Mononuclear cell (primary cell): Measurements from ENCODE around the gene VEGFC. TPM values are rescaled to one million over a fixed set of nuclear protein-coding genes. Genes with fewer than 3 reads are reported as not detected.

Experiments used
- H3K27me3 ChIP-seq: 2 replicates; pipeline ENCODE4 v1.6.0; 2011; ENCODE audit warnings: low read length, control low read depth; ENCODE audit not compliant: insufficient read depth
- H3K4me1 ChIP-seq: 2 replicates; pipeline ENCODE4 v1.5.1; 2011; ENCODE audit warnings: mild to moderate bottlenecking, low read length, control low read depth; ENCODE audit not compliant: insufficient read depth
- H3K4me3 ChIP-seq: 2 replicates; pipeline ENCODE4 v1.5.1; 2011; ENCODE audit warnings: mild to moderate bottlenecking, low read length, moderate library complexity
- H3K9me3 ChIP-seq: 2 replicates; pipeline ENCODE4 v1.5.1; 2011; ENCODE audit warnings: low read depth, mild to moderate bottlenecking, control low read depth, low read length
- total RNA-seq: library from RNA; depleted of rRNA; stranded (reverse); fragments of >200 nt; gene quantifications from one replicate; pipeline ENCODE4 v1.2.3, GENCODE V29; 2012

The VEGFC gene
- total RNA-seq, 1 donor, result 0.42 TPM

DNA sequence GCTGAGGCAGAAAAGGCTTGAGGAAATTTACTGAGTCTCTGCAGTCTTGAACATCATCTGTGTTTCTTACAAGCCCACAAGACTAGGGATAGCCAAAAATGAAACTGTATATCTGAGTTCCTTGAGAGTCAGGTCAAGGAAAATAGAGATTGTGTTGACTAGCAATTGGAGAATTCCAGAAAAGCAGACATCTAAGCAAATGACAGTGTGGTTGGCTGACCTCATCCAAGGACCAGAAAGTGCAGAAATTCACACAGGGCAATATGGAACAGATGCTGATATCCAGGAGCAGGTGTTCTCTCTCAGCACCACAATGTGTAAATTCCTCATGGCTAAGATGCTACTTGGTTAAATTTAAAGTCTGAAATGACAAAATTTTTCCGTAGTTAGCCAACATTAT is 146.4 kb downstream of the VEGFC start:
- Histone ChIP-seq H3K4me1 (no peaks in the 10 kb centered on the region), H3K27me3 (no peaks in the 10 kb centered on the region), H3K9me3 (no peaks in the 10 kb centered on the region), H3K4me3 (no peak overlapping the region)

DNA sequence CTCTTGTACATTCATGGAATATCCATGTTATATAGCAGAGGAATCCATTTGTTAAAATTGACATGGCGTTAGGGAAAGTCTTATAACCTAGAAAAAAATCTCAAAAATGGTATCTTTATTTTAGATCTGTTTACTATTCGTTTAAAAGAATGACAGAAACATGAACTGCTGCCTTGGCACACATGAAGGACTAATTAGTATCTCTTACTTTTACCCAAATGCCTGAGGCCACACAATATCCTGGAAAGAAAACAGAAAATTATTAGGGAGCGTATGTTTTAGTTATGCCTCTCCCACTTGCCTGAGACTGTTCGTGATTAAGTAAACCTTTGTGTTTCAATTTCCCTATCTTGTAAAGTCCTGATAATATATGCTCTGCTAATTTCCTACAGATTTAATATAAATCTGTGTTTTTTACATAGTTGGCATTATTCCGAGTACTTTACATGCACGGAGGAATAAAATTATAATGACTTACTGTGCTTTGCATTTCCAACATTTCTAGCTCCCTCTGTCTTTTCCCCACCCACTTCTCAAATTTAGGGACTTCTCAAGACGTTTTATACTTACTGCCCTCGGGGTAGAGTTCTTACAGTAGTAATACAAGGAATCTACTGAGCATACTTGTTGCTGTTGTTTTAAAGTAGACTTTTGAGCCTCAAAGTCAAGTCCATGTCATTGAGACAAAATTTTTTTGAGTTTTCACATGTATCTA is 147.3 kb downstream of the VEGFC start:
- H3K4me1 ChIP-seq, result no peaks in the 10 kb centered on the region
- H3K27me3 ChIP-seq, result no peaks in the 10 kb centered on the region
- no peak overlapping the region for H3K4me3 ChIP-seq
- H3K9me3 ChIP-seq, result no peaks in the 10 kb centered on the region

DNA sequence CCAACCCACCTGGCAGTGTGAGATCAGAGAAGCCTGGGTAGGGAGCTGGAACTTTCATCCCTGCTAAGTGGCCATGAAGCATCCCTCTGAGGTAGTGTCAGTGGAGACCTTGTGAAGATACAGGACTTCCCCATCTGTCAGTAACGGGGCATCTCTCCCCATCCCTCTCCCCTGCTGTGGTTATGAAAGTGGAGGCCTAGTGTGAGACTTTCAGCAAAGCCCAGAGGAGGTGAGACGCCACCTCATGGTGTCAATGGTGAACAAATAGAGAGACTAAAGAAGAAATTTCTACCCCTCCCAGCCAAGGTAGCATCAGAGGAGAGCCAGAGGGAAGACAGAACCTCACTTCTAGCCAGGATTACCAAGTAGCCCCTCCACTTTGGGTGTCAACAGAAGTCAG is 150.2 kb downstream of the VEGFC start:
- Histone ChIP-seq H3K4me1 (no peaks in the 10 kb centered on the region), H3K4me3 (no peak overlapping the region), H3K9me3 (no peaks in the 10 kb centered on the region), H3K27me3 (no peaks in the 10 kb centered on the region)

DNA sequence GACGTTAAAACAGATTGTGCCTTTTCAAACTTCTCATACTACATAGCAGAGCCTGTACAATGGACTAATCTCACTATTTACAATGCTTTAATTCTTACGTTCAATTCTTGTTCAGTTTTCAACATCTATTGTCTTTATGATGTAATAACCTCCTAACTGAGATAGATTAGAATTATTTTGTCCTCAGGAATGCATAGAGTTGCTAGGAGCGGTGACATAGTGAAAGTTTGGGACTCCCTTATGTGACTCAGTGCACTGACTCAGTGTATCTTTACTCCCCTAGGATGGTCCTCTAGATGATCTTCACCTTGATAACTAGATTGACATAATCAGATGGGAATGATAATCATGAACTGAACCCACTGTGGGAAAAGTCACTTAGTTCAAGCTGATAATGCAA is 151.5 kb downstream of the VEGFC start:
- no peaks in the 10 kb centered on the region for H3K27me3 ChIP-seq
- no peaks in the 10 kb centered on the region for H3K4me1 ChIP-seq
- H3K4me3 ChIP-seq, result no peak overlapping the region
- H3K9me3 ChIP-seq, result no peaks in the 10 kb centered on the region

DNA sequence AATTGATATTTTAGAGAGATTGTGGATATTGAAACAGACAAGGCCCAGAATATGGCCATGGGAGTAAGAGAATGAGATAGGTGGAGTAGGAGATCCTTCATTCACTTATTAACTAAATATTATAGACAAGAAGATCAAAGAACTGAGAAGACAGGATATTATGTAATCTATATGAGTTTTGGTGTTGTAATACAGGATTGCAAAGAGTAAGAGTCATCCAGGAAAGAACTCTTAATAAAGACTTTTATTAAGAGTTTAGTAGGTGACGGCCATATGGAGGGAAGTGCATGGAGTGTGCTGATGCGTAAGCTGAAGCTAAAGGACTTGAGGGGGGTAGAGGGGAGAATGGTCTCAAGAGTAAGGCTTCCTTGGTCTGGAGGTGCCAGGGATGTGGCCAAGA is 153.7 kb downstream of the VEGFC start:
- Histone ChIP-seq H3K9me3 (no peaks in the 10 kb centered on the region), H3K27me3 (no peaks in the 10 kb centered on the region), H3K4me1 (no peaks in the 10 kb centered on the region), H3K4me3 (no peak overlapping the region)

DNA sequence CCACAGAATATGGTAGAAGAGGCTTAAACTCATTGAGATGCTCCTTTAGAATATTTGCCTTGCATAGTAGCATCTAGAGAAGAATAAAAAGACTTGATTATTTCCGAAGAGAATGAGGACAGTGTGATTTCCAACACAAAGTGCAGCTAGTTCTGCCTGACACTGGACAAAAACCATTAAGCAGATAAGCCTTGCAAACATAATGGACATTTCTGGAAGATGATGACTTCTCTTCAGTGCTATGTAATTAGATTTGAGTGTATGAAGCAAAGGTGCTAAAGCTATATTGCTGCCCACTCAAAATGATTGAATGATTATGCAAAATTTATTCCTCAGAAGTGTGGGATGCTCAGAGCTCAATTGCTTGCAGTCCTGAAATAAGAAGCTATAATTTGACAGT is 156.4 kb downstream of the VEGFC start:
- Histone ChIP-seq H3K4me1 (no peaks in the 10 kb centered on the region), H3K4me3 (no peak overlapping the region), H3K9me3 (no peaks in the 10 kb centered on the region)

DNA sequence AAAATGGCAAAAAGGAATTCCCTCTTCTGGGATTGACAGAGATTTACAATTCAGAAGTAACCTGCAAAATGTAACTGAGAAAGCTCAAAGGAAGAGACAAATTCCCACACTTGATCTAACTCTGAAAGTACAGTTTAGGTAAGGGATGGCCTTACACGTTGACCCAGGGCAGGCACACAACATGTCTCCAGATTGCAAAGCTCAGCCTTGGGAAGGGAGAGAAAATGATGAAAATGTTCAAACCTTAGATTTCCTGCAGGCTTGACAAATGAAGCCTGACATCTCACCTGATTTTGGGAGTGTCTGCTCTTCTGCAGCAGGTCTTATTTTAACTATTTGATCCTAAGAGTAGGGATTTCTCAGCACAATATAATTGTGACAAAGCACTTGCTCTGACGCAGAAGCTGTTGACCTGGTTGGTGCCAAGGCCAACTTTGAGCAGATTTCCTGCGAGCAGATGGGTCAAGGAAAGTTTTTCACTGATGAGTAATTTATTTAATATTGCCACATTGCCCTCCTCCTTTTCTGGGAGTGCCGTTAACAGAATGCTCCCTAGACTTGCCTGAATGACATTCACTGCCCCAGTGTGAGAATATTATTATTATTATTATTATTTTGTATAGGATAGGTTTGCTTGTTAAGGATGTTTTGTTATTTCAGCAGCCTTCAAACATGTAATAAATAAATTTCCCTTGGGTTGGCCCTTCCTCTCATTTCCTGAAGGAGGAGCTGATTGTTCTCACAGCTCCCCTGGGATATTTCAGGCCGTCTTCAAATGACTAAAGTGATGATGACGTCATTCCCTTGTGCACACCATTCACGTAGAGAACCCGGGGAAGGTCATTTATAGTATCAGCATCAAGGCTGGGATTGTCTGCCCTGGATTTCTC is 157.1 kb downstream of the VEGFC start:
- Histone ChIP-seq H3K4me3 (no peak overlapping the region), H3K4me1 (no peaks in the 10 kb centered on the region), H3K27me3 (no peaks in the 10 kb centered on the region), H3K9me3 (no peaks in the 10 kb centered on the region)

More for the DNA sequence above, 156.4 kb downstream of the VEGFC start:
- H3K27me3 ChIP-seq, result no peaks in the 10 kb centered on the region
